Stimulated activated CD4-positive, alpha-beta T cell treated with anti-CD3 and anti-CD28 coated beads, Interleukin-12 subunit alpha, Interleukin-12 subunit beta, amount 100 ng/mL, for 24 hours (primary cell): ENCODE results near the gene RPS6KC1.
"Not testable (repeated sequence)": the region's sequence is repeated elsewhere in the genome, so short reads cannot be mapped to it uniquely, and the experiment has no call there.

ENCODE experiments used
- DNase-seq, 2 experiments: peaks; one replicate each; pipeline ENCODE4 v3.0.0-alpha.2; 2020; ENCODE audit warnings: low read depth in 2 of 2

RPS6KC1 gene

DNA sequence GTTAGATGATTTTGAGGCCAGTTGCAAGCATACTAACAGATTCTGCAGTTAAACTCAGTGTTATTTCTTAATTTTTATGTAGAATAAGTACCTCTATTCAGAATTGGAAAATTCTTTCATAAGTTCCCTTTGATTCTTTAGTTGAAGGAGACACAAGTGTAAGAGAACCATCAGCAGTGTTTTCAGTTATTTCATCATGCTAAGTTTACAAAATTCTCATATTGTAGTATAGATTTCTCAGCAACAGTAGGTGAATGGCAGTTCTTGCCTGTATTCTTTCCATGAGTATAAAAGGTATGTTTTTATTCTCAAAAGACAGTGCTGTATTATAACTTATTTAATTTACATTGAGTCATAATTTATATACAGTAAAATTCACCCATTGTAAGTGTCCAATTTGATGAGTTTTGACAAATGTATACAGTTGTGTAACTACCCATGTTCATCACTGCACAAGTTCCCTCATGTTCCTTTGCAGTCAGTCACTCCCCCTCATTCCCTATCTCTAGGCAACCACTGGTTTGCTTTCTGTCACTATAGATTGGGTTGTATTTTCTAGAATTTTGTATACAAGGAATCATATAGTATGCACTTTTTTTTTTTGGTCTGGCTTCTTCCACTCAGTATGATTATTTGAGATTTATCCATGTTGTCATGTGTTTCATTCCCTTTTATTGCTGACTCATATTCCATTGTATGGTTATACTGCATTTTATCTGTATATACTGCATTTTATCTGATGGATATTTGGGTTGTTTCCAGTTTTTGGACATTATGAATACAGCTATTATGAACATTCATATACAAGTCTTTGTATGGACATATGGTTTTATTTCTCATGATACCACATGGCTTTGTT is 3.9 kb downstream of the RPS6KC1 start:
- no peak for DNase-seq

DNA sequence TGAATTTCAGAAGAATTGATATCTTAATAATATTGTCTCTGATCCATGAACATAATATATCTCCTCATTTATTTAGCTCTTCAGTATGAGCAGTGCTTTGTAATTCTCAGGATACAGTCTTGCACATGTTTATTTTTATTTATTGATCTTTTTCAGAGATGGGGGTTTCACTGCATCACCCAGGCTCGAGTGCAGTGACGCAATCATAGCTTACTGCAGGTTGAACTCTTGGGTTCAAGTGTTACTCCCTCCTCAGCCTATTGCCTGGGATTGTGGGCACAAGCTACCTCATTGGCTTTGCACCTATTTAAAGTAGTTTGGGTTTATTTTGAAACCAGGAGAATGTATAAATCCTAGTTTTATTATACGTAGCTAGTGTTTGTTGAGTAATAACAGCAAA is 4.7 kb downstream of the RPS6KC1 start:
- no peak for DNase-seq

DNA sequence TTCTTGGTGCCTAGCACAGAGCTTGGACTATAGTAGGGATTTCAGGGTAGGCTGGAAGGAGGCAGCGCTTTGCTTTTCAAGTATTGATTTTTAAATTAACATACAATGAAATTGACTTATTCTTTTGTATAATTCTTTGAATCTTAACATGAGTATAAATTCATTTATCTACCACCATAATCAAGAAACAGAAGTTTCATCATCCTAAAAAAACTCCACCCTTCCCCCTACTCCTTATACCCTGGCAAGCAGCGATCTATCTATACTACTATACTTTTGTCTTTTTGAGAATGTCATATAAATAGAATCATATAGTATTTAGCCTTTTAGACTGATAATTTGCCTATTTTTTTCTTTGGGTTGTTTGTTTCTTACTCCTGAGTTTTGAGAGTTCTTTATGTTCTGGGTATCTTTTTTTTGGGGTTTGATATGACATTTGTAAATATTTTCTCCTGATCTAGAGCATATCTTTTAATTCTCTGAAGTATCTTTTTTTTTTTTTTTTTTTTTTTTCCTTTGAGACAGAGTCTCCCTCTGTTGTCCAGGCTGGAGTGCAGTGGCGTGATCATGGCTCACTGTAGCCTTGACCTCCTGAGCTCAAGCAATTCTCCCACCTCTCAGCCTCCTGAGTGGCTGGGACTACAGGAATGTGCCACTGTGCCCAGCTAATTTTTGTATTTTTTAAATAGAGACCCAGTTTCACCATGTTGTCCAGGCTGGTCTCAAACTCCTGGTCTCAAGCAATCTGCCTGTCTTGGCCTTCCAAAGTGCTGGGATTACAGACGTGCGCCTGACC is 6.4 kb downstream of the RPS6KC1 start:
- DNase-seq: no peak

DNA sequence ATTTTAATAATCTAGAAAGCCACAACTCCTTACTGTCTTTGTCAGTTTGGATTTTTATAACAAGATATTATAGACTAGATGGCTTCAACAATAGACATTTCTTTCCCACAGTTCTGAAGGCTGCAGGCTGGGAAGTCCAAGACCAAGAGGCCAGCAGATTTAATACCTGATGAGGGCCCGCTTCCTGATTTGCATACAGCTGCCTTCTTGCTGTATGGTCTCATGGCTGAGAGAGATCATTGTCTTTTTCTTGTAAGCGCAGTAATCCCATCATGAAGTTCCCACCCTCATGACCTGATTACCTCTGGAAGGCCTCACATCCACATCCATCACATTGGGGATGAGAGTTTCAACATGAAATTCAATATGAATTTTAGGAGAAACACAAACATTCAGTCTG is 9.8 kb downstream of the RPS6KC1 start:
- DNase-seq: no peak

DNA sequence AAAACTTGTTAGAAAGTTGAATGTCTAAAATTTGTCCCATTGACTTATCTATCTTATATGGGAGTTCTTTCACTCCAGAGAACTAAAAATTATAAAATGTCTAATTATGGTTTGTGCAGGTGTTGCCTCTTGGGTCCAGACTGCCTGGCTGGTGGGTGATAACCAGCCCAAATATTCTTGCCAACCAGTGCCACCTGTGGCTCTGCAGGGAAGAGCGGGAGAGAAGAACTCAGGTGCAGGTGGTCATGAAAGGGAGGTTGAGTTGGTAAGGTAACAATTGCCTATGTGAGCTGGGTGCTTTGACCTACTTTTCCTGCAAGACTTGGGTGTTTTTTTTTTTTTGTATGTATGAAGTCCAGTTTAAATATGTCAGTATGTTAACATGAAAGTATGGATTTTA is 10.2 kb downstream of the RPS6KC1 start:
- no peak for DNase-seq

DNA sequence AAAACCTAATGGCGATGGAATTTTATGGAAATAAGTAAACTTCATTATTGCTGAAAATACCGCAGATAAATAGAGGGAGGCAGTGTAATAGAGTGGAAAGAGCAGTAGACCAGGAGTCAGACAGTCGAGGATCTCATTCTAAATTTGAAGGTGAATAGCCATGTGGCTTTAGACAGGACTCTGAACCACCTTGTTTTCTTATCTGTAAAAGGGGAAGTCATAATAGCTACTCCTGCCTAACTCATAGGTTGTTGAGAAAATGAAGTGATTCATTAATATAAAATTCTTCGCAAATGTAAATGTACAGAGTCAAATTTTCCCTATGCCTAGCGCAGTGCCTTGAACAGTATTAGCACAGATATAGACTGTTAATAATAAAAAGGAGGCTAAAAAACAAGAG is 14.8 kb downstream of the RPS6KC1 start:
- DNase-seq: no peak

DNA sequence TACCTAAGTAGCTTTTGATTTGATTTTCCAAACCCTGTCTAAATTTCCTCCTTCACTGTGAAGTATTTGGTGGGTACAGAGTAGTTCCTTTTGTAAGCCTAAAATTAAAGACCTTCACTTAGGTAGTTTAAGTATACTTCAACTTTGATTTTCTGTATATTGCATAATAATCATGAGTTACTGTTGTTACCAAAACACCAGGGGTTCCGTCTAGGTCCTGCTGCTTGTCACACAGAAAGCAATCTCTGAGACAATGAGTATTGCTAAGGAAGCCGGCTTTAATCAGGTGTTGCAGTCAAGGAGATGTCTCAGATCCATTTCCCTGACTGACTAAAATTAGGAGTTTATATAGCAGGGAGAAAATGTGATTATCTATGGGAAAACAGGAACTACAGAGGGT is 15.3 kb downstream of the RPS6KC1 start:
- DNase-seq: no peak

DNA sequence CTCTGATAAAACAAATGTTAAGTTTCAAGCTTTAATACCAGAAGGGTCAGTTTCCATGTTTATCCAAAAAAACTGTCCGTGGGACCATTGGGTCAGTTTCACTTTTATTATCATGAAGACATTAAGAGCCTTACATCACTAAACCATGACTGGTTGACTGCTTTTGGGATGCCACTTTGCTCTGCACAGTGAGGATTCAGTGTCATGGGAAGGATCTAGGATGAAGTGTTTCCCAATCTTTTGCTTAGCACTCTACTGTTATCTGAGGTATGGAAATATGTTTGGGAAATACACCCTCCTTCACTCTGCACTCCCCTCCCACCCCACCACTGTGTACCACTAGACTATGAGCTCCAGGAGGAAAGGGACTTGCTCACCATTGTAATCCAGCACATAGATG is 16.3 kb downstream of the RPS6KC1 start:
- no peak for DNase-seq

DNA sequence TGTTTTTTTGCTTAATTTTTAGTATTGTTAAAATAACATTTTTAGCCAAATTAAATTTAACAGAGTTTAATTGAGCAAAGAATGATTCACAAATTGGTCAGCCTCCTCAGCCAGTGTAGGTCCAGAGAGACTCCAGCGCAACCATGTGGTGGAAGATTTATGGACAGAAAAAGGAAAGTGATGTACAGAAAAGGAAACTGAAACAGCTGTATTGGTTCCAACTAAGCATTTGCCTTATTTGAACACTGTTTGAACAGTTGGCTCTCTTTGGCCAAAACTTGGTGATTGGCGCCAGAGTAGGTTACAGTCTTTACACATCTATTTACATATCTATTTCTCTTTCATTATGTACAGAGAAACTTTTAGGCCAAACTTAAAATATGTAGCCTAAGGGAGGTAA is 19.4 kb downstream of the RPS6KC1 start:
- DNase-seq: no peak

DNA sequence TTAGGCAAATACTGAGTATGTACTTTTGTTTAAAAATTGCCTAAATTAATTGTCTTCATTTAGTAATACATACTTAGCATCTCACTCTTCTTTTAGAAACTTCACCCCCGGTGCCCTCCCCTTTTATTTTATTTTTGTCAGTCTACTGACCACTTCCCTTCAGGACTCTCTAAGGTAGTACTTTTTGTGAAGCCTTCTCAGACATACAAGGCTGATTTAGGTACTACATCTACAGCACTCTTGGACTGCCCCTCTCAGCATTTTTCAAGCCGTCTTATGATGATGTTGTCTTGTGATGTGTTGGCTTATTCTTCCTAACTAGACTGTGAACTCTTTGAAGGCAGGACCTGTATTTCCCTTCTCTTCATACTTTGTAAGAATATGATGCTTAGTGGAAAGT is 24.7 kb downstream of the RPS6KC1 start:
- DNase-seq: no peak

DNA sequence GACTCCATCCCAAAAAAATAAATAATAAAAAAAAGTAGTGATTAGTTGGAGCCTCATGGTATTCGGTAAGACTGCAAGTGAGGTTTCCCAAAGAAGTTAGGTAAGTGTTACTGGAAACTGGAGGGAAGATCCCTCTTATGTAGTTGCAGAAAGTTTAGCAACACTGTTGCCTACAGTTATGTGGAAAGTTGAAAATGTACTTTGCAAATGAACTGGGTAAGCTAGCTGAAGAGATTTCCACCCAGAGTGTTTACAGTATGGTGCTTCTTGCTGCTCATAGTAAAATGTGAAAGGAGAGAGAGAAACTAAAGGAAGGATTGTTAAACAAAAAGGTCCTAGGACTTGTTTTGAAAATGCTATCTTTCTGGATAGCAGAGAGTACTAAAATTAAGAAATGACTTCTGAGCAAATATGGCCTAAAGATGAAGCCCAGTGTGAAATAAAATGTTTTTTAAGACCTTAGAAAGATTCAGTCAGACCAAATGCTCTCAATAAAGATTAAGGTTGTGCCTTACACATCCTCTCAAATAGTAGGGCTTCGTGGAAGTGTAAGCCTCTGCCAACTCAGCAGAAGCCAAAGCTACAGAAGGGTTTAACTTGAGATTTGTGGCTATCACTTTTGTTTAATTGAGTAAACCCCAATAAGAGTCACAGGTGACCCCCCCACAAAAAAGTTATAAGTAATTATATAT is 31.5 kb downstream of the RPS6KC1 start:
- DNase-seq: no peak

DNA sequence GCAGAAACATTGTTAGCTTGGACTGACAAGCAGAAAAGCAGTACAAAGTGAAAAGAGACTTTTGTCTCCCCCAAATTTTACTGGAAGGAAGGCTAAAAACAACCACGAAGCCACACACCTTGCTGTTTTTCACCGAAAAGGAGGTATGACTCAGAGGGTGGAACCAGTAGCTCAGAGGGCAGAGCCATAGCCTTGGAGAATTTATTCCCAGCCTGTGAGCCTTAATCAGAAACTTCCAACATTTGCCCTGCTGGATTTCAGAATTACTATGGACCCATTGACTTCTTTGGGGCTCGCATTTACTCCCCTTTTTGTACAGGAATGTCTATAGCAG is 32.0 kb downstream of the RPS6KC1 start:
- no peak for DNase-seq

DNA sequence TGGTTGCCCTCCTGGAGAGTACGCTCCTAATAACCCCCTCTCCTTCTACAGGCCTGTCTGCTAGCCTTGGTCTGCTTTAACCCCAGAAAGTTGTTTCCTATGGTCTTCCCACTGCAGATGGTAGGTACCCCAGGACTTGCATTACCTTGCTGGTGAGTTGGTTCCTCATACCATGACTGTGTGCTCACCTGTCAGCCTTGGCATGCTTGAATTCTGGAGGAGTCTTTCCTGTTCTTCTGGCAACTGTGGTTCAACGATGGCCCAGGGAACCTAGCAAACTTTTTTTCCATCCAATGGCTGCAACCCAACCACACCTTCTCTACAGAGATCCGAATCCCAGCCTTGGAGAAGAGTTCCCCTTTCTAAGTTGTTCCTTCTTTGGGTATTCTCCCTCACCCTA is 36.9 kb downstream of the RPS6KC1 start:
- DNase-seq: no peak

DNA sequence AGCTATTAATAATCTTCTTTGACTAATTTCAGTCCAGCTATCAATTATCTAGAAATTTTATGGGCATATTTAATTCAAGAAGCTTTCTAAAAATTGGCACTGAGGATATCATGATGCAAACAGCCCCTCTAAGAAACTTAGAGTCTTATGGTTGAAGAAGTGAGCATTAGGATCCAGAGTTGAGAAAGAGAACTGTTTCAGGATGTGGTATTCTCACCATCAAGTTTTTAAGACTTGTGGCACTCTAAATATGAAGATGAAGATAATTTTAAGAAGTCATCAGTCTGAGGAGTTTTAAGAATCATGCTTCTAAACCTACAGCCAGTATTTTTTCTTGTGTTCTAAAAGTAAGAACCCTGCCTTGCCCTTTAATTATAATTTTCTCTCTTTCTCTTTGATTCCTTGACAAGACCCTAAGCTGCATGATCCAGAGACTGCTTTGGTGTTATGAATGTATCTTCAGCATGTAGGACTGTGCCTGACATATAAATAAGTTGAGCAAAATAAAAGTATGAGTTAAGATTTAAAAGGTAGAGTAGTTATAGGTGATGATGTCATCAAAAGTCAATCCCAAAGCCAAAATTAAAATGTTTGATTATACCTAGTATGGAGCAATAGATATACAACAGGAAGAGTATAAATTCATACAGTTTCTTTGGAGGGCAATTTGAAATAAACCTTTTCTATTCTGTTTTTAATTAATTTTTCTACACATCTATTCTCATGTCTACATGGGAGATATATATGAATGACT is 39.1 kb downstream of the RPS6KC1 start:
- no peak for DNase-seq

DNA sequence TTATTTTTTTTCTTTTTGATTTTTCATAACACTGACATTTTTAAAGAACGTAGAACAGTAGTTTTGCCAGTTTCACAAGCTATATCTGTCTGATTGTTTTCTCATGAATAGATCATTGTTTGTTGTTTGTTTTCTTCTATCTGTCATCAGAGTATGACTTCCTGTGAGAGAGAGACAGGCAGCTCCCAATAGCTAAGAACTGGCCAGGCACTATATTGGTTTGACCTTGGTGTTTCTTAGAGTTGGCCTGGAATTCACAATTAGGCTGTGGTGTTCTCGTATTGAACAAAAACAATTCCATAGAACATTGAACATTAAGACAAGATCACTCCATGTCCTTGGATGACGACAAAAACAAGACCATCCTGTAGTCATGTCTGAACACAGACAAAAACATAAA is 43.4 kb downstream of the RPS6KC1 start:
- no peak for DNase-seq

DNA sequence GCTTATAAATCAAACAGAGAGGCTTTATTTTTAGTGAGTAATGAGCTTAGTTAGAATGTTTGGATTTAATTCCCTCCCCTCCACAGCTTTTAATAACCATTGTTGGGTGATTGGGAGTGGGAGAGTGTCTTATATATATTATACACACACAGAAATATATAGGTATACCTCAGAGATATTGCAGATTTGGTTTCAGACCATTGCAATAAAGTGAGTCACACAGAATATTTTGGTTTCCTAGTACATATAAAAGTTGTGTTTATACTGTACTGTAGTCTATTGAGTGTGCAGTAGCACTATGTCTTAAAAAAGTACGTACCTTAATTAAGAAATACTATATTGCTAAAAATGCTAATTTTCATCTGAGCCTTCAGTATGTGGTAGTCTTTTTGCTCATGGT is 44.4 kb downstream of the RPS6KC1 start:
- DNase-seq: no peak

DNA sequence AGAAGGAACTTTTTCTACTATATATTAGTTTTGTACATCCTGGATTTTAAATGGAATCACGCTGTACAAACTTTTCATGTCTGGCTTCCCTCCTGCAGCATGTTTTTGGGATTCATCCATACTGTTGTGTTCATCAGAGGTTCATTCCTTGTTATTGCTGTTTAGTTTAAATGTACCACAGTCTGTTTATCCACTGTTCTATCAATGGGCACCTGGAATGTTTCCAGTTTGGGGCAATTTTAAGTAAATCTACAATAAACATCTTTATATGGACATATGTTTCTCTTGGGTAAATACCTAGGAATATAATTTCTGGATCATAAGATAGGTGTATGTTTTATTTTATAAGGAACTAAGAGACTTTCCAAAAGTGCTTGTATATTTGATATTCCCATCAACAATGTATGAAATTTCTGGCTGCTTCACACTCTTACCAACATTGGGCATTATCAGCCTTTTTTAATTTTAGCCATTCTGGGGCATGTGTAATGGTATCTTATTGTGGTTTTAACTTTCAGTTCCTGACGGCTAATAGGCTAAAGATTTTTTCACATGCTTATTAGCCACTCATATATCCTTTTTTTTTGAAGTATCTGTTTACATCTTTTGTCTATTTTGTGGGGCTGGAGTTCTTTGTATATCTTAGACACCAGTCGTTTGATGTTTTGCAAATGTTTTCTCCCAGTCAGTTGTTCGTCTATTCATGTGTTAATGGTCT is 48.8 kb downstream of the RPS6KC1 start:
- no peak for DNase-seq

DNA sequence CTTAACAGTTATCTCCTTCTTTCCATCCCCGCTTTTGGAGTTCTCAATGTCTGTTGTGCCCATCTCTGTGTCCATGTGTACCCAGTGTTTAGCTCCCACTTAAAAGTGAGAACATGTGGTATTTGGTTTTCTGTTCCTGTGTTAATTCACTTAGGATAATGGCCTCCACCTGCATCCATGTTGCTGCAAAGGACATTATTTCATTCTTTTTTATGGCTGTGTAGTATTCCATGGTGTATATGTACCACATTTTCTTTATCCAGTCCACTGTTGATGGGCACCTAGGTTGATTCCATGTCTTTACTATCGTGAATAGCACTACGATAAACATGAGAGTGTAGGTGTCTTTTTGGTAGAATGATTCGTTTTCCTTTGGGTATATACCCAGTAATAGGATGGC is 49.5 kb downstream of the RPS6KC1 start:
- not testable (repeated sequence) for DNase-seq

DNA sequence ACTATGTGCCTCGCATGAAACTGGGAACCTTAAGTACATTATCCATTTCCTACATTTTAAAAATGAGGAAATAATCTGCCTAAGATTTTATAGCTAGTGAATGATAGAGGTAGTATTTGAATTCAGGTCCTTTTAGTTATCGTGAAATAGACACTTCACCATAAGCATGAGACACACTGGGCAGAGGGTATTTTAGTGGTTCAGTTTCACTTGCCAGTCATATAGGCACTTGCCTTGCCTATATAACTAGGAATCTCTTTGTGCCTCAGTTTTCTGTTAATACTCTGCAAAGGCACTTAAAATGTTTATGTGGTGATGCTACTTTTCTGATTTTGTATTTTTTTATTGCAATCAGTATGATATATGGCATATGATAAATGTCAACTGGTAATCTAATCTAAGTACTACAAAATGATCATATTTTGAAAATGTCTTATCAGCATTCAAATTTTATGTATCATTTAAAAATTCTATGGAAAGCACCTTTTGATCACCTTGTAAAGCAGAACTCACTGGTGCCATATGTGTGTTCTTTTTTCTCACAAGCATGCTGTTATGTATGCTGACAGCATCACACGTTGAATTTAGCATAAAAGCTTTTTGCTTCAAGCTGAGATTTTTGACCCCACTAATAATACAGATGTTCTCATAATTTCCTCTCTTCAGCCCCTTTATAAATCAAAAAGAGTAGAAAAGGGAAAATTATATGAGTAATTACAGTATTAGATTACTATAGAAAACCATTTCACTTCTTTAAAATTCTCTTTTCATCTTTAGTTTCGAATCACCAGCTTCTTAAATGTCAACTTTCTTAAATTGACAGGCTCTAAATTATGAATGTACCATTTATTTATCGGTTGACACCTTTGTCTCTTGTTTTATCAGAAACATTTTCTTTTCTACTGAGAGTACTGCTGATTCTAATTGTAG is 52.6 kb downstream of the RPS6KC1 start:
- DNase-seq: no peak

DNA sequence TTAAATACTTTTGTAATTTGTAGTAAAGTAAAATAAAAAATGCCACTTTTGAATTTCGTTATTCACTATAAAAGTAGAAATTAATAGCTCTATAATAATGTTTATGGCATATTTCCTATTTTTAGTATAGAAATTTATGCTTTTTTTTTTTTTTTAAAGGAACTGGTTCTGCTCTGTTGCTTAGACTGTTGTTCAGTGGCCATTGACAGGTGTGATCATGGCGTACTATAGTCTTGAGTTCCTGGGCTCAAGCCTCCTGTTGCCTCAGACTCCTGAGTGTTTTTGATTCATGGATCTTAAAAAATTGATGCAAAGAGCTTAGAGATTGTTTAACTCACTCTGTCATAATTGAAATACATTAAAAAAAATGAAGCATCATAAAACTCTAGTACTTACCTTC is 53.6 kb downstream of the RPS6KC1 start:
- no peak for DNase-seq
